Measurements from ENCODE around the gene UBE2V1. TPM values are rescaled to one million over a fixed set of nuclear protein-coding genes. Genes with fewer than 3 reads are reported as not detected.

UBE2V1 gene
- total and polyA plus RNA-seq, 2 donors (not counting 1 experiment from before 2014, with no cell fraction given): 69.2 to 158 TPM

DNA sequence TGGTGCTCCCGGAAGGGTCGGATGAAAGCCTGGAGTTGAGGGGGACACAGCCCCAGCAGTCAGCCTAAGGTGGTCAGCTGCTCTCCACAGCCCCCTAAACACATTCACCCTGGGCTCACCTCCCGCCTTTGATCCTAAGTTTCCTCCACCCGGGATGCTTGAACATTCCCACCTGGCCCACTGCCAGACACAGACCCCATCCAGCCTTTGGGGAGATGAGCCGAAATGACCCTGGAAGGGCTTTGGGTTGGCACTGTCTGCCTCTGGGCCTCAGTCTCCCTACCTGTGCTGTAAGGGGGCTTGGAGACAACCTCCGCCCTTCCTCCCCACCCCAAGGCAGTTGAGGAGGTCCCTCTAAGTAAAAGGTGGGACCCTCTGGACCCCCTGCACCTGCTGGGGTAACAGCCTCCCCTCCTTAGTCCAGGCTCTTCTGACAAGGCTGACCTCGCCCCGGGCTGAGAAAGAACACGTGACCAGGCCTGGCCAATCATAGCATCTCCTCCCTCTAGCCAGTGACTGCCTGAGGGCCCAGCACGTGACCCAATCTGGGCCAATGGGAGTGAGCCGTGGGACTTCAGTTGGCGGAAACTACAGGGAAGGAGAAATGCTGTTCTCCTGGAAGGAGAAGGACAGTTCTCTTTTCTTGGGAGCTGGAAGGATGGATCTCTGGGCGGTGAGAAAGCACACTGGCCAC lies 16.9 kb upstream of the UBE2V1 start:
- no peak overlapping the region for H3K27ac ChIP-seq (ENCODE audit: low read length in 2 of 2)
- H3K4me1 Mint-ChIP-seq: no peaks in the 10 kb centered on the region
- peaks cover 6 to 71% of the 10 kb centered on the region in 2 experiments for H3K36me3 ChIP-seq (replicated peaks in 1 of 2; ENCODE audit: control extremely low read depth in 1 of 2, control insufficient read depth in 1 of 2, extremely low read depth in 1 of 2, insufficient read depth in 2 of 2, low read length in 1 of 2)
- no peak overlapping the region for H3K9ac ChIP-seq (ENCODE audit: low read length)
- no peaks in the 10 kb centered on the region for H3K9me3 ChIP-seq (ENCODE audit: control extremely low read depth in 1 of 3, control insufficient read depth in 2 of 3, insufficient read depth in 1 of 3, low read length in 2 of 3)
- no peak for ATAC-seq (ENCODE audit: low read depth)
- H3K4me1 ChIP-seq (ENCODE audit: control insufficient read depth in 2 of 2, insufficient read depth in 2 of 2, low read length in 2 of 2): no peaks in the 10 kb centered on the region
- H3K27me3 Mint-ChIP-seq: no peaks in the 10 kb centered on the region
- POLR2A ChIA-PET: interaction anchor here (0.6 kb wide), 1 partner anchor 151 kb away, joined by 3 read pairs; no protein-coding TSS in a partner anchor
- H3K79me2 ChIP-seq (ENCODE audit: control insufficient read depth, insufficient read depth, low read length): peaks cover 23% of the 10 kb centered on the region
- intact Hi-C loops (cut with micrococcal nuclease): no loop called here
- no peaks in the 10 kb centered on the region for H3K9me3 Mint-ChIP-seq (ENCODE audit: insufficient read depth)
- H3K27ac Mint-ChIP-seq: no peak overlapping the region
- peaks cover 51% of the 10 kb centered on the region for H4K20me1 ChIP-seq (ENCODE audit: control insufficient read depth, insufficient read depth, low read length, poor library complexity, severe bottlenecking)
- no peak for DNase-seq
- no peak overlapping the region for H3K4me2 ChIP-seq (replicated peaks; ENCODE audit: low read depth, low read length, poor library complexity, severe bottlenecking)
- no peak overlapping the region for H3K4me3 ChIP-seq (ENCODE audit: control extremely low read depth in 1 of 5, extremely low read depth in 1 of 5, insufficient read depth in 1 of 5, low read depth in 2 of 5, low read length in 4 of 5)
- H2AFZ ChIP-seq (ENCODE audit: insufficient read depth, low read depth, low read length, poor library complexity, severe bottlenecking): no peak overlapping the region
- 99% methylated on average over 8 of the region's 13 CpGs for WGBS (ENCODE audit: insufficient coverage)
- no peaks in the 10 kb centered on the region for H3K27me3 ChIP-seq (replicated peaks in 1 of 4; ENCODE audit: control extremely low read depth in 1 of 4, control insufficient read depth in 3 of 4, insufficient read depth in 4 of 4, low read length in 3 of 4)
- CTCF ChIA-PET: interaction anchor here (20.7 kb wide), 1 partner anchor 40 kb away, joined by 297 read pairs; no protein-coding TSS in a partner anchor
- TF ChIP-seq EZH2 (IDR thresholded peaks at IDR 0.05; ENCODE audit: borderline replicate concordance, insufficient read depth, low read depth, low read length, poor library complexity, severe bottlenecking) (no peak), CTCF (IDR thresholded peaks at IDR 0.05) (no peak)
- no peak overlapping the region for H3K4me3 Mint-ChIP-seq

DNA sequence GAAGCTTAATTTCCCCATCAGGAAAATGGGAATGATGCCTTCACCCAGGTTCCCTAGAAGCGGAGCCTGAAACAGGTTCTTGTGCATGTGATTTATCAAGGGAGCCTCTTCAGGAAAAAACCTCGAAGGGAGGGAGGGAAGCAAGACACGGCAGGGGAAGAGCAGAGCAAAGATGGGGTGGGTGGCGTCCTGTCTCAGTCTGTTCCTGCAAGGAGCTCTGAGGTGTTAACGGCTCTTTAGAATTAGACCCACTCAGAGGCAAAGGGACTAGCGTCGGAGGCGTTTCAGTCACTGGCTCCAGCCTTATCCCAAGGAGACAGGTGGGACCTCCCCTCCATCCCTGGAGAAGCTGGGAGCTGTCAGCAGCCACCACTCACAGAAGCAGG lies 15.6 kb upstream of the UBE2V1 start:
- Mint-ChIP-seq H3K27ac (no peak overlapping the region), H3K4me1 (no peaks in the 10 kb centered on the region), H3K9me3 (ENCODE audit: insufficient read depth) (no peaks in the 10 kb centered on the region), H3K27me3 (no peaks in the 10 kb centered on the region), H3K4me3 (no peak overlapping the region)
- intact Hi-C loops (cut with micrococcal nuclease): no loop called here
- POLR2A ChIA-PET: no interaction called here
- Histone ChIP-seq H4K20me1 (ENCODE audit: control insufficient read depth, insufficient read depth, low read length, poor library complexity, severe bottlenecking) (peaks cover 40% of the 10 kb centered on the region), H3K4me3 (ENCODE audit: control extremely low read depth in 1 of 5, extremely low read depth in 1 of 5, insufficient read depth in 1 of 5, low read depth in 2 of 5, low read length in 4 of 5) (no peak overlapping the region), H3K9me3 (ENCODE audit: control extremely low read depth in 1 of 3, control insufficient read depth in 2 of 3, insufficient read depth in 1 of 3, low read length in 2 of 3) (no peaks in the 10 kb centered on the region), H2AFZ (ENCODE audit: insufficient read depth, low read depth, low read length, poor library complexity, severe bottlenecking) (no peak overlapping the region), H3K36me3 (replicated peaks in 1 of 2; ENCODE audit: control extremely low read depth in 1 of 2, control insufficient read depth in 1 of 2, extremely low read depth in 1 of 2, insufficient read depth in 2 of 2, low read length in 1 of 2) (peaks cover 9 to 77% of the 10 kb centered on the region in 2 experiments), H3K9ac (ENCODE audit: low read length) (no peak overlapping the region), H3K79me2 (ENCODE audit: control insufficient read depth, insufficient read depth, low read length) (peaks cover 15% of the 10 kb centered on the region), H3K4me1 (ENCODE audit: control insufficient read depth in 2 of 2, insufficient read depth in 2 of 2, low read length in 2 of 2) (no peaks in the 10 kb centered on the region), H3K27ac (ENCODE audit: low read length in 2 of 2) (no peak overlapping the region), H3K27me3 (replicated peaks in 1 of 4; ENCODE audit: control extremely low read depth in 1 of 4, control insufficient read depth in 3 of 4, insufficient read depth in 4 of 4, low read length in 3 of 4) (no peaks in the 10 kb centered on the region), H3K4me2 (replicated peaks; ENCODE audit: low read depth, low read length, poor library complexity, severe bottlenecking) (no peak overlapping the region)
- CTCF ChIA-PET: interaction anchor here (20.7 kb wide), 1 partner anchor 42 kb away, joined by 297 read pairs; no protein-coding TSS in a partner anchor
- 97% methylated on average over 8 of the region's 8 CpGs for WGBS (ENCODE audit: insufficient coverage)
- TF ChIP-seq EZH2 (IDR thresholded peaks at IDR 0.05; ENCODE audit: borderline replicate concordance, insufficient read depth, low read depth, low read length, poor library complexity, severe bottlenecking) (no peak), CTCF (IDR thresholded peaks at IDR 0.05) (no peak)
- DNase-seq (no peak), ATAC-seq (ENCODE audit: low read depth) (no peak)
